Right atrium auricular region (tissue), 2 donors: ENCODE data around the gene C18orf32. TPM values are rescaled to one million over a fixed set of nuclear protein-coding genes. Genes with fewer than 3 reads are reported as not detected.
A peak's percentile ranks its signal among the peaks of the same experiment; 100 is the strongest.

ENCODE experiments used
- DNase-seq: peaks from one replicate; pipeline ENCODE4 v3.0.0-alpha.2; 2019; ENCODE audit warnings: low spot score
- H3K27ac ChIP-seq, 2 donors: fragments of 200-600 bp; sonication (generic); 1 replicate in 1 of 2; 2 replicates in 1 of 2; pipeline ENCODE4 v1.5.1; 2016 to 2019
- H3K27me3 ChIP-seq, 2 donors: fragments of 200-600 bp; sonication (generic); one replicate each; pipeline versions ENCODE4 v1.5.1 to v1.6.0; 2017 to 2019
- H3K36me3 ChIP-seq: fragments of 200-600 bp; sonication (generic); one replicate; pipeline ENCODE4 v1.5.1; 2016
- H3K4me1 ChIP-seq, 2 donors: fragments of 200-600 bp; sonication (generic); one replicate each; pipeline versions ENCODE4 v1.5.1 to v1.6.0; 2017 to 2019
- H3K4me3 ChIP-seq, 2 donors: fragments of 200-600 bp; sonication (generic); 1 replicate in 1 of 2; 2 replicates in 1 of 2; pipeline ENCODE4 v1.5.1; 2017 to 2019; ENCODE audit warnings: mild to moderate bottlenecking in 1 of 2, moderate library complexity in 1 of 2
- H3K9me3 ChIP-seq, 2 donors: fragments of 200-600 bp; sonication (generic); one replicate each; pipeline ENCODE4 v1.5.1; 2019
- total RNA-seq, 2 donors: library from RNA; depleted of rRNA; stranded (reverse); fragments of >200 nt; gene quantifications; one replicate each; pipeline ENCODE4 v1.1.0, GENCODE V29; 2016
- TF ChIP-seq, protein P1 (sequence below), 2 donors: fragments of 200-600 bp; sonication (generic); IDR thresholded peaks; one replicate each; pipeline ENCODE4 v1.5.1; 2019; ENCODE audit warnings: antibody characterized with exemption in 2 of 2

C18orf32 gene
- total RNA-seq, 2 donors from 2014 or later = 36.0 to 59.9 TPM

DNA sequence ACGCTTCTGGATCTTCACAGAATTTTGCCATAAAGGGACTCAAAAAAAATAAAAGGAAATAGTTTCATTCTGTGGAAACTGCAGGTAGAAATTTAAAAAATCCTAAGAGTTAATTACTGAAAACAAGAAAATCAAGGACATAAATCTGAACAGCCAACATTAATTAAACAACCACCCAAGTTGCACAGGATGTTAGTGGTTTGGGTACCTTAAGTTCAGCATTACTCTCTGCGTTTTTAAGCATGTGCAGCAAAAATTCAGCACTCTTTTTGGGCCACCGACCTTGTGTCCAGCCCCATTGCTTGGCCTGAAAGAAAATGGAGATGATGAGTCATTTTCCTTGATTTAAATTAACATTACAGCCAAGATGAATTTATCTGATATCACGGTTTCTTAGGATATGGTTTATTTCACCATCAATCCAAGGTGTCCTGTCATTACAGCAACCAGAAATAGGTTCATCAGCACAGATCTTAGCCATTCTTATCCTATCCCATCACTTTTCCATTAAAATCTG is 3.3 kb upstream of the C18orf32 start:
- TF ChIP-seq, protein P1, sequence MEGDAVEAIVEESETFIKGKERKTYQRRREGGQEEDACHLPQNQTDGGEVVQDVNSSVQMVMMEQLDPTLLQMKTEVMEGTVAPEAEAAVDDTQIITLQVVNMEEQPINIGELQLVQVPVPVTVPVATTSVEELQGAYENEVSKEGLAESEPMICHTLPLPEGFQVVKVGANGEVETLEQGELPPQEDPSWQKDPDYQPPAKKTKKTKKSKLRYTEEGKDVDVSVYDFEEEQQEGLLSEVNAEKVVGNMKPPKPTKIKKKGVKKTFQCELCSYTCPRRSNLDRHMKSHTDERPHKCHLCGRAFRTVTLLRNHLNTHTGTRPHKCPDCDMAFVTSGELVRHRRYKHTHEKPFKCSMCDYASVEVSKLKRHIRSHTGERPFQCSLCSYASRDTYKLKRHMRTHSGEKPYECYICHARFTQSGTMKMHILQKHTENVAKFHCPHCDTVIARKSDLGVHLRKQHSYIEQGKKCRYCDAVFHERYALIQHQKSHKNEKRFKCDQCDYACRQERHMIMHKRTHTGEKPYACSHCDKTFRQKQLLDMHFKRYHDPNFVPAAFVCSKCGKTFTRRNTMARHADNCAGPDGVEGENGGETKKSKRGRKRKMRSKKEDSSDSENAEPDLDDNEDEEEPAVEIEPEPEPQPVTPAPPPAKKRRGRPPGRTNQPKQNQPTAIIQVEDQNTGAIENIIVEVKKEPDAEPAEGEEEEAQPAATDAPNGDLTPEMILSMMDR (IDR thresholded peaks at IDR 0.05) = no peak
- peaks cover 39% of the 10 kb centered on the region for H3K36me3 ChIP-seq
- no peak overlapping the region for H3K4me3 ChIP-seq
- no peaks in the 10 kb centered on the region for H3K9me3 ChIP-seq
- peak overlapping the region in 1 of 2 donors; percentile 21 for H3K27ac ChIP-seq
- DNase-seq = no peak
- H3K27me3 ChIP-seq = no peaks in the 10 kb centered on the region
- H3K4me1 ChIP-seq = peaks cover 0 to 34% of the 10 kb centered on the region in 2 donors

- Histone ChIP-seq H3K27me3 (no peaks in the 10 kb centered on the region), H3K4me1 (peaks cover 0 to 39% of the 10 kb centered on the region in 2 donors), H3K36me3 (peaks cover 48% of the 10 kb centered on the region), H3K27ac (peak overlapping the region; percentile 94 to 99), H3K9me3 (no peaks in the 10 kb centered on the region), H3K4me3 (peak overlapping the region; percentile 89 to 91)
- no peak for DNase-seq
- TF ChIP-seq, protein P1 (IDR thresholded peaks at IDR 0.05) = no peak
These were observed 777 bp upstream of the C18orf32 start for GRCh38 chr18:49487711-49488310.

- TF ChIP-seq, protein P1 (IDR thresholded peaks at IDR 0.05) = no peak
- Histone ChIP-seq H3K4me3 (peak overlapping the region; percentile 89 to 91), H3K4me1 (peaks cover 0 to 38% of the 10 kb centered on the region in 2 donors), H3K9me3 (no peaks in the 10 kb centered on the region), H3K27me3 (no peaks in the 10 kb centered on the region), H3K27ac (peak overlapping the region; percentile 94 to 99), H3K36me3 (peaks cover 58% of the 10 kb centered on the region)
- DNase-seq = no peak
These were observed 455 bp downstream of the C18orf32 start for GRCh38 chr18:49486606-49486952.

DNA sequence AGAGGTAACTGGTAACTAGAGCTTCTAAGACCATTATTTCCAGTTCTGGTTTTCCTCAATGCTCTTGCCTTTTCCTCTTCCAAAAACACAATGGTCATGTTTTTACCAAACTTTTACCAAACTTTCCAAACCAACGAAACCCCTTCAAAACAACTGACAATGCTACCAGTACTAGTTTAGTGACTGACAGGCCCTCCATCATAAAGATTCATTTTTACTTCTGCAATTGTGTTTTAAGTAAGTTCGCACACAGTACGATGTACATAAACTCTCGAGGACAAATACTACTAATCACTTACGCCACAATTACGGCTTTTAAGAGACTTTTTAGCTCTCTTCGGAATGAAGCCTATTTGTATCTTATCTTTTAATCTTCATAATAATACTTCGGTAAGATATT is 900 bp downstream of the C18orf32 start:
- Histone ChIP-seq H3K27ac (peak overlapping the region; percentile 94 to 99), H3K9me3 (no peaks in the 10 kb centered on the region), H3K4me1 (peaks cover 0 to 33% of the 10 kb centered on the region in 2 donors), H3K36me3 (peaks cover 59% of the 10 kb centered on the region), H3K4me3 (peak overlapping the region; percentile 89 to 91), H3K27me3 (no peaks in the 10 kb centered on the region)
- no peak for DNase-seq
- TF ChIP-seq, protein P1 (IDR thresholded peaks at IDR 0.05) = no peak

DNA sequence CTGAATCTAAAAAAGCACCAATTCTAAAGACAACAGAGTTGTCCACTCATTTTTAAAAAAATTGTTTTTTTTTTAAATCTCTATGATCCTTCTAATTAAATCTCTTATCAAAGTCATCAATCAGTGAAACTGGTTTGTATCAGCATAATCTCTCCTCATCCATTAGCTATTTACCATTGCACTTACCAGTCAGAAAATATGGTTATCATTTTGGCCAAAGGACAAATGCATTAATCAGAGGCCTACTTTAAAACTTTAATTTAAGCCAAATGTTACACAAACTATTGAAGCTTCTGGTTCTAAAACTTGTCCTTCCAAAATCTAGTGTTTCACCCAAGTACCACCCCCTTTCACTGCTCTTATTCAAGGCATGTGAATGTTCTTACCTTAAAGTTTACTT is 3.8 kb downstream of the C18orf32 start:
- no peaks in the 10 kb centered on the region for H3K9me3 ChIP-seq
- H3K36me3 ChIP-seq = peaks cover 57% of the 10 kb centered on the region
- DNase-seq = no peak
- peaks cover 0 to 21% of the 10 kb centered on the region in 2 donors for H3K4me1 ChIP-seq
- TF ChIP-seq, protein P1 (IDR thresholded peaks at IDR 0.05) = no peak
- no peaks in the 10 kb centered on the region for H3K27me3 ChIP-seq
- no peak overlapping the region for H3K4me3 ChIP-seq
- no peak overlapping the region for H3K27ac ChIP-seq

DNA sequence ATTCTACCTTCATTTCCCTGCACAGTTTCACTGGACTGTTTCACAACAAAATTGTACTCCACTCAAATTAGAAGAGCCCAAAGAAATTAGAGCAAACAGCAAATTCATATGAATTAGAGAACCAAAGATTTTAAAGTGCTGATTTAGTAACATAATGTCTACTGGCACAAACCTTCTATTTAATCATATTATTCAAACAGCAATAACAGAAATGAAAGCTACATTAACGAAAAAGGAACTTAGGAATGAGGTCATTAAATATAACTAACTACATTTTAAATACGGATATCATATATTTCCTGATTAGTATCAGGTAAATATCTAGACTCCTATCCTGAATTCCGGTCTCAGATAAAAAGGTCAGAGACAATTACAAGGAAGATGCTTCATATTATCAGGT is 5.1 kb downstream of the C18orf32 start:
- DNase-seq = no peak
- Histone ChIP-seq H3K4me3 (no peak overlapping the region), H3K9me3 (no peaks in the 10 kb centered on the region), H3K27me3 (no peaks in the 10 kb centered on the region), H3K4me1 (peaks cover 0 to 20% of the 10 kb centered on the region in 2 donors), H3K27ac (no peak overlapping the region), H3K36me3 (peaks cover 54% of the 10 kb centered on the region)
- TF ChIP-seq, protein P1 (IDR thresholded peaks at IDR 0.05) = no peak
